ENCODE measurements around the gene TTC28.
"Not testable (repeated sequence)": the region's sequence is repeated elsewhere in the genome, so short reads cannot be mapped to it uniquely, and the experiment has no call there.

The TTC28 gene

DNA sequence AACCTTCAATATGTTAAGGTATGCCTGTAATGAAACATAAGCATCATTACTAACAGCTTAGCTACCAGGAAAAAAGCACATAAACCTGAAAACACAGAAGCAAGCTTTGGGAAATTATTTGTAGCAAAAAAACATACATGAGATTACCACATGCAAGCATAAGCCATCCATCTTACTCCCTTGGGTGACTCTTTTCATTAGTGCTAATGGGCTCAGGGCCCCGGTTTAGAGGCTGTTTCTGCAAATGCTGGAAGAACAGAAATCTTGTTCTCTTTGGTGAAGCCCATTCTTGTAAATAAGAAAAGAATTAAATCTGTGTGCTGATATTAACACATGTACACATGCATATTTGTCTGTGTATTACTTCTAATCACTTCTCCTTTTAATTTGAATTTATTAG, 314.3 kb downstream of the TTC28 start:
- DNase-seq (ENCODE audit: low read depth): no peak
- H3K4me3 ChIP-seq (ENCODE audit: low read depth, low read length): no peak overlapping the region
- TF ChIP-seq POLR2A (IDR thresholded peaks at IDR 0.05; ENCODE audit: extremely low read depth, insufficient read length) (no peak), MYC (IDR thresholded peaks at IDR 0.05; ENCODE audit: low read depth, low read length) (no peak)
- TF ChIP-seq, protein P1, sequence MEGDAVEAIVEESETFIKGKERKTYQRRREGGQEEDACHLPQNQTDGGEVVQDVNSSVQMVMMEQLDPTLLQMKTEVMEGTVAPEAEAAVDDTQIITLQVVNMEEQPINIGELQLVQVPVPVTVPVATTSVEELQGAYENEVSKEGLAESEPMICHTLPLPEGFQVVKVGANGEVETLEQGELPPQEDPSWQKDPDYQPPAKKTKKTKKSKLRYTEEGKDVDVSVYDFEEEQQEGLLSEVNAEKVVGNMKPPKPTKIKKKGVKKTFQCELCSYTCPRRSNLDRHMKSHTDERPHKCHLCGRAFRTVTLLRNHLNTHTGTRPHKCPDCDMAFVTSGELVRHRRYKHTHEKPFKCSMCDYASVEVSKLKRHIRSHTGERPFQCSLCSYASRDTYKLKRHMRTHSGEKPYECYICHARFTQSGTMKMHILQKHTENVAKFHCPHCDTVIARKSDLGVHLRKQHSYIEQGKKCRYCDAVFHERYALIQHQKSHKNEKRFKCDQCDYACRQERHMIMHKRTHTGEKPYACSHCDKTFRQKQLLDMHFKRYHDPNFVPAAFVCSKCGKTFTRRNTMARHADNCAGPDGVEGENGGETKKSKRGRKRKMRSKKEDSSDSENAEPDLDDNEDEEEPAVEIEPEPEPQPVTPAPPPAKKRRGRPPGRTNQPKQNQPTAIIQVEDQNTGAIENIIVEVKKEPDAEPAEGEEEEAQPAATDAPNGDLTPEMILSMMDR (IDR thresholded peaks at IDR 0.05; ENCODE audit: low read depth, low read length): no peak
- TF ChIP-seq, protein P2, sequence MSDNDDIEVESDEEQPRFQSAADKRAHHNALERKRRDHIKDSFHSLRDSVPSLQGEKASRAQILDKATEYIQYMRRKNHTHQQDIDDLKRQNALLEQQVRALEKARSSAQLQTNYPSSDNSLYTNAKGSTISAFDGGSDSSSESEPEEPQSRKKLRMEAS (IDR thresholded peaks at IDR 0.05; ENCODE audit: low read depth, low read length): no peak

DNA sequence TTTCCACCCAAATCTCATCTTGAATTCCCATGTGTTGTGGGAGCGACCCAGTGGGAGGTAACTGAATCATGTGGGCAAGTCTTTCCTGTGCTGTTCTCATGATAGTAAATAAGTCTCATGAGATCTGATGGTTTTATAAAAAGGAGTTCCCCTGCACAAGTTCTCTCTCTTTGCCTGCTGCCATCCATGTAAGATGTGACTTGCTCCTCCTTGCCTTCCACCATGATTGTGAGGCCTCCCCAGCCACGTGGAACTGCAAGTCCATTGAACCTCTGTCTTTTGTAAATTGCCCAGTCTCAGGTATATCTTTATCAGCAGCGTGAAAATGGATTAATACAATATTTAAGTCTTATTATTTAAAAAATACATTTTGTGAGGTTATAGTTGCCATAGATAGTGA, 315.5 kb downstream of the TTC28 start:
- not testable (repeated sequence) for DNase-seq (ENCODE audit: low read depth); H3K4me3 ChIP-seq (ENCODE audit: low read depth, low read length)

DNA sequence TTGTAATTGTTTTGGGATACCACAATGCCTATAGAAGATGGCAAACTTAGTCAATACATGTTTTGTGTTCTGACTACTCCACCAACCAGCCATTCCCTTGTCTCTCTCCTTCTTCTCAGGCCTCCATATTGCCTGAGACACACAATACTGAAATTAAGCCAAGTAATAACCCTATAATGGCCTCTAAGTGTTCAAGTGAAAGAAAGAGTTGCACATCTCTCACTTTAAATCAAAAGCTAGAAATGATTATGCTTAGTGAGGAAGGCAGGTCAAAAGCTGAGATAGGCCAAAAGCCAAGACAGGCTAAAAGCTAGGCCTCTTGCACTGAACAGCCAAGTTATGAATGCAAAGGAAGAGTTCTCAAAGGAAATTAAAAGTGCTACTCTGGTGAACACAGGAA, 318.7 kb downstream of the TTC28 start:
- TF ChIP-seq, protein P1 (IDR thresholded peaks at IDR 0.05; ENCODE audit: low read depth, low read length): no peak
- TF ChIP-seq POLR2A (IDR thresholded peaks at IDR 0.05; ENCODE audit: extremely low read depth, insufficient read length) (no peak), MYC (IDR thresholded peaks at IDR 0.05; ENCODE audit: low read depth, low read length) (no peak)
- TF ChIP-seq, protein P2 (IDR thresholded peaks at IDR 0.05; ENCODE audit: low read depth, low read length): no peak
- no peak overlapping the region for H3K4me3 ChIP-seq (ENCODE audit: low read depth, low read length)
- no peak for DNase-seq (ENCODE audit: low read depth)

DNA sequence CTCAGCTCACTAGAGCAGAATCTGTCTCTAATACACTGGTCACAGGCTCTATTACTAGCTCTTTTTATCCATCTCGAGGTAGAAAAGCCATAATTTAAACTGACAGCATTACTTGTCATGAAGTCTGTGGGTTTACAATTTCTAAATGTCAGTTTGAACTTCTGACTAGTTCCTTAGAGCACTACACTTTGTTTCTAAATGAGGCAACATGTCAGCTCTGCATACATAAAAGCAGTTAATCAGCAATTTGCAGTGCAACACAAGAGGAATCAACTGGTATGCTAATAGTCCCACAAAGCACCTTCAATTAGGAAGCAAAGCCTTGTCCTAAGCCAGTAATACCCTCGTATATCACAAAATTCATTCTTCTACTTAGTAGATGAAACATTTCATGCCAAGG, 321.3 kb downstream of the TTC28 start:
- DNase-seq (ENCODE audit: low read depth): no peak
- TF ChIP-seq POLR2A (IDR thresholded peaks at IDR 0.05; ENCODE audit: extremely low read depth, insufficient read length) (no peak), MYC (IDR thresholded peaks at IDR 0.05; ENCODE audit: low read depth, low read length) (no peak)
- TF ChIP-seq, protein P1 (IDR thresholded peaks at IDR 0.05; ENCODE audit: low read depth, low read length): no peak
- TF ChIP-seq, protein P2 (IDR thresholded peaks at IDR 0.05; ENCODE audit: low read depth, low read length): no peak
- no peak overlapping the region for H3K4me3 ChIP-seq (ENCODE audit: low read depth, low read length)

DNA sequence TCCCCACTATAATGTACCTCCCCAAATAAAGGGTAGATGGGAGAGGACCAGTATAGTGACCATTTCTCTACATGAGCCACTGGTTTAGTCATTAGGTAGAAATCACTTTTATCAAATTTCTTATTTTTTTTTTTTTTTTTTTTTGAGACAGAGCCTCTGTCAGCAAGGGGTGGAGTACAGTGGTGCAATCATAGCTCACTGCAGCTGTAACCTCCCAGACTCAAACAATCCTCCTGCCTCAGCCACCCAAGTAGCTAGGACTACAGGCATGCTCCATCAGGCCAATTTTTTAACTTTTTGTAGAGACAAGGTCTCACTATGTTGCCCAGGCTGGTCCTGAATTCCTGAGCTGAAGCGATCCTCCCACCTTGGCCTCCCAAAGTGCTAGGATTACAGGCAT, 322.4 kb downstream of the TTC28 start:
- TF ChIP-seq, protein P2 (IDR thresholded peaks at IDR 0.05; ENCODE audit: low read depth, low read length): no peak
- TF ChIP-seq MYC (IDR thresholded peaks at IDR 0.05; ENCODE audit: low read depth, low read length) (no peak), POLR2A (IDR thresholded peaks at IDR 0.05; ENCODE audit: extremely low read depth, insufficient read length) (no peak)
- TF ChIP-seq, protein P1 (IDR thresholded peaks at IDR 0.05; ENCODE audit: low read depth, low read length): no peak
- no peak overlapping the region for H3K4me3 ChIP-seq (ENCODE audit: low read depth, low read length)

DNA sequence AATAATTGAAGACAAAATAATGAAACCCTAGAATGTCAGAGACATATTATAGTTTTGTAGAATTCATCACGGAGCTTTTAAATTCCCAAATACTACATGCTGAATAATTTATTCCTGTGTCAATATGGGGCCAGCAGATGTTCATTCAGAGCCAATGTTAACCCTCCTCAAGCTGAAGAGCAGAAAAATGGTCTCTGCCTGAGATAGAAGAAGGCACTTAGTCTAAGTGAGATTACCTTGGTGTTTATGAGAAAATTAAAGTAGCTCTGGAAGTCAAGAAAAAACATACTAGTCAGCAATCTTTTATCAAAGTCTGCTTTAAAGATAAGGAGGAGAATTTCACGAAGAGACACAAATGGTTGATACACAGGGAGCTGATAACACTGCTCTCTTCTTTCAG, 328.2 kb downstream of the TTC28 start:
- H3K4me3 ChIP-seq (ENCODE audit: low read depth, low read length): no peak overlapping the region
- TF ChIP-seq MYC (IDR thresholded peaks at IDR 0.05; ENCODE audit: low read depth, low read length) (no peak), POLR2A (IDR thresholded peaks at IDR 0.05; ENCODE audit: extremely low read depth, insufficient read length) (no peak)
- TF ChIP-seq, protein P1 (IDR thresholded peaks at IDR 0.05; ENCODE audit: low read depth, low read length): no peak
- TF ChIP-seq, protein P2 (IDR thresholded peaks at IDR 0.05; ENCODE audit: low read depth, low read length): no peak
- DNase-seq (ENCODE audit: low read depth): no peak

More for the DNA sequence above, 322.4 kb downstream of the TTC28 start:
- no peak for DNase-seq (ENCODE audit: low read depth)

Measured in NB4 (cell line).